WTC11 (cell line): ENCODE results near the gene ZNF768.

Source experiments
- ATF3 ChIP-seq: sonication (generic); formaldehyde crosslinking; conservative IDR thresholded peaks from 2 replicates; pipeline ENCODE4 v1.8.1; 2022; ENCODE audit warnings: mild to moderate bottlenecking, missing genetic modification reagents
- CTCF ChIP-seq: fragments of 200-600 bp; IDR thresholded peaks from 2 replicates; pipeline ENCODE4 v1.8.0; 2022; ENCODE audit warnings: antibody characterized with exemption
- TEAD1 ChIP-seq: sonication (generic); formaldehyde crosslinking; IDR thresholded peaks from 2 replicates; pipeline ENCODE4 v1.8.0; 2022; ENCODE audit warnings: mild to moderate bottlenecking, missing genetic modification reagents
- ZNF121 ChIP-seq: sonication (generic); formaldehyde crosslinking; IDR thresholded peaks from 2 replicates; pipeline ENCODE4 v1.8.0; 2023; ENCODE audit warnings: missing genetic modification reagents
- ZSCAN18 ChIP-seq: fragments of 250-450 bp; sonication (Bioruptor Pico); IDR thresholded peaks from 2 replicates; pipeline ENCODE4 v2.1.2; 2022; ENCODE audit warnings: mild to moderate bottlenecking, moderate library complexity

GRCh38 chr16:30555315-30556124 lies 29.2 kb upstream of the ZNF768 start:
- TF ChIP-seq CTCF (no peak), ATF3 (CRISPR knock-in tag) (no peak), ZNF121 (CRISPR knock-in tag) (no peak), TEAD1 (no peak), ZSCAN18 (CRISPR knock-in tag) (no peak)
